ENCODE results near the gene ENTREP3. TPM values are rescaled to one million over a fixed set of nuclear protein-coding genes. Genes with fewer than 3 reads are reported as not detected.

Gene ENTREP3
- total RNA-seq, 4 donors from 2014 or later = 5.8 to 20.7 (median 15.4) TPM

DNA sequence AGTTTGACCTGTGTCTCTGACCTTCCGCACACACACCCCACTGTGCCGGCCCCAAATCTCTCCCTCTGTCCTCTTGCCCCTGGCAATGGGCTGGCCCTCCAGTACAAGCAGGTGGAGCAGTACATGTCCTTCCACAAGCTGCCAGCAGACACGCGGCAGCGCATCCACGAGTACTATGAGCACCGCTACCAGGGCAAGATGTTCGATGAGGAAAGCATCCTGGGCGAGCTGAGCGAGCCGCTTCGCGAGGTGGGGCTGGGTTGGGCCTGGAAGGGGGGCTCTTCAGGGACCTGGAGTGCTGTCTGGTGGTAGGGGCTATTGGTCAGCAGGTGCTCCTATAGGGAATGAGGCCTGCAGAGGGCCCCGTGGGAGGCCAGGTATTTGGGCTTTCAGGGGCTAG is 29.8 kb upstream of the ENTREP3 start:
- no peaks in the 10 kb centered on the region for H3K27me3 ChIP-seq
- H3K4me3 ChIP-seq = no peak overlapping the region
- peaks cover 0 to 4% (median 0%) of the 10 kb centered on the region in 3 donors for H3K36me3 ChIP-seq
- TF ChIP-seq POLR2A (IDR thresholded peaks at IDR 0.05) = no peak
- no peak for TF ChIP-seq CTCF (IDR thresholded peaks at IDR 0.05)
- H3K27ac ChIP-seq = no peak overlapping the region
- DNase-seq = no peak
- H3K9me3 ChIP-seq = no peaks in the 10 kb centered on the region
- no peaks in the 10 kb centered on the region for H3K4me1 ChIP-seq

DNA sequence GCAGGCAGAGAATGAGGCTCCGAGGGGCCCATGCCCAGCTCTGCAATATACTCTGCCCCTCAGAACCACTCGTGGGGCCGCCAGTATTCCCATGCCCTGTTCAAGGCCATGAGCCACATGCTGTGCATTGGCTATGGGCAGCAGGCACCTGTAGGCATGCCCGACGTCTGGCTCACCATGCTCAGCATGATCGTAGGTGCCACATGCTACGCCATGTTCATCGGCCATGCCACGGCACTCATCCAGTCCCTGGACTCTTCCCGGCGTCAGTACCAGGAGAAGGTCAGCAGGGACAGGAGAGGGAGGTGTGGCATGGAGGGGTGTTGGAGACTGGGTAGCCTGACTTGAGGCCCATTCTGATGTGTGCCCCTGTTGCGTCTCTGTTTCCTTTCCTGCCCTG is 29.2 kb upstream of the ENTREP3 start:
- no peaks in the 10 kb centered on the region for H3K4me1 ChIP-seq
- peaks cover 0 to 4% (median 0%) of the 10 kb centered on the region in 3 donors for H3K36me3 ChIP-seq
- no peak overlapping the region for H3K27ac ChIP-seq
- no peak for TF ChIP-seq POLR2A (IDR thresholded peaks at IDR 0.05)
- no peak for TF ChIP-seq CTCF (IDR thresholded peaks at IDR 0.05)
- H3K4me3 ChIP-seq = no peak overlapping the region
- DNase-seq = no peak
- H3K9me3 ChIP-seq = no peaks in the 10 kb centered on the region
- H3K27me3 ChIP-seq = no peaks in the 10 kb centered on the region

- no peak for DNase-seq
- Histone ChIP-seq H3K4me1 (peaks cover 0 to 14% (median 2%) of the 10 kb centered on the region in 4 donors), H3K27ac (no peak overlapping the region), H3K36me3 (peaks cover 0 to 4% (median 0%) of the 10 kb centered on the region in 3 donors), H3K9me3 (no peaks in the 10 kb centered on the region), H3K27me3 (no peaks in the 10 kb centered on the region), H3K4me3 (no peak overlapping the region)
- no peak for TF ChIP-seq POLR2A (IDR thresholded peaks at IDR 0.05)
- no peak for TF ChIP-seq CTCF (IDR thresholded peaks at IDR 0.05)
These were observed 27.3 kb upstream of the ENTREP3 start for GRCh38 chr1:155282488-155283091.

GRCh38 chr1:155279268-155279667 is 24.0 kb upstream of the ENTREP3 start:
- no peak for DNase-seq
- no peak for TF ChIP-seq CTCF (IDR thresholded peaks at IDR 0.05)
- TF ChIP-seq POLR2A (IDR thresholded peaks at IDR 0.05) = no peak
- no peak overlapping the region for H3K27ac ChIP-seq

GRCh38 chr1:155278689-155279160 is 23.4 kb upstream of the ENTREP3 start:
- DNase-seq = no peak
- H3K4me1 ChIP-seq = peaks cover 0 to 21% (median 2%) of the 10 kb centered on the region in 4 donors
- H3K27me3 ChIP-seq = no peaks in the 10 kb centered on the region
- H3K36me3 ChIP-seq = peaks cover 0 to 4% (median 0%) of the 10 kb centered on the region in 3 donors
- TF ChIP-seq POLR2A (IDR thresholded peaks at IDR 0.05) = no peak
- TF ChIP-seq CTCF (IDR thresholded peaks at IDR 0.05) = no peak
- H3K9me3 ChIP-seq = no peaks in the 10 kb centered on the region
- H3K4me3 ChIP-seq = peak overlapping the region in 3 of 4 donors; percentile 60 to 85 (median 79)
- H3K27ac ChIP-seq = peak overlapping the region in 1 of 4 donors; percentile 78

More at GRCh38 chr1:155279268-155279667, 24.0 kb upstream of the ENTREP3 start:
- Histone ChIP-seq H3K9me3 (no peaks in the 10 kb centered on the region), H3K4me1 (peaks cover 0 to 18% (median 2%) of the 10 kb centered on the region in 4 donors), H3K4me3 (no peak overlapping the region), H3K27me3 (no peaks in the 10 kb centered on the region), H3K36me3 (peaks cover 0 to 4% (median 0%) of the 10 kb centered on the region in 3 donors)
